A673 (cell line): ENCODE results near the gene SLC25A21.

Source experiments
- EZH2 ChIP-seq: fragments of 200-600 bp; sonication (generic); IDR thresholded peaks from 2 replicates; pipeline ENCODE4 v1.6.1; 2017; ENCODE audit warnings: borderline replicate concordance, low read depth, mild to moderate bottlenecking, mixed read lengths, antibody characterized with exemption, low read length; ENCODE audit not compliant: poor library complexity, severe bottlenecking
- TF ChIP-seq, protein P1 (sequence below): fragments of 300-800, 200-600 bp; sonication (generic); conservative IDR thresholded peaks from 2 replicates; pipeline ENCODE4 v1.5.1; 2017; ENCODE audit warnings: low read depth, mild to moderate bottlenecking, antibody characterized with exemption, low read length, moderate library complexity, mixed read lengths

DNA sequence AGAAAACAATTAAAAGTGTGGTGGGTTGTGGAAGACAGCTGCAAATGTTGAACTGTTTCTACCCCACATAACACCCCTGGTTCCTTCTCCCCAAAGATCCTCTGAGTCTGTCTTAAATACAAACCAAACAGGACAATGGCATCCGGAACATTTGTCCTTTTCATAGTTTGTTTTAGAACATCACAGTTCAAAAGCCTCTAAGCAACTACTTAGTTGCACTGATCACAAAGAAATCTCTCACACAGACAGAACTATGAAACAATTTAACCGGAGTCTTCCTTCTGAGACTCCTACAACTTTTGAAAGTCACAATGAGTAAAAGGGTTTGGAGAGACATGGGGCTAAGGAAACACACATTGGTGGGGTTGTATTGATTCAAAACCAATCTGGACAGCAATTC, 125.6 kb downstream of the SLC25A21 start:
- TF ChIP-seq, protein P1, sequence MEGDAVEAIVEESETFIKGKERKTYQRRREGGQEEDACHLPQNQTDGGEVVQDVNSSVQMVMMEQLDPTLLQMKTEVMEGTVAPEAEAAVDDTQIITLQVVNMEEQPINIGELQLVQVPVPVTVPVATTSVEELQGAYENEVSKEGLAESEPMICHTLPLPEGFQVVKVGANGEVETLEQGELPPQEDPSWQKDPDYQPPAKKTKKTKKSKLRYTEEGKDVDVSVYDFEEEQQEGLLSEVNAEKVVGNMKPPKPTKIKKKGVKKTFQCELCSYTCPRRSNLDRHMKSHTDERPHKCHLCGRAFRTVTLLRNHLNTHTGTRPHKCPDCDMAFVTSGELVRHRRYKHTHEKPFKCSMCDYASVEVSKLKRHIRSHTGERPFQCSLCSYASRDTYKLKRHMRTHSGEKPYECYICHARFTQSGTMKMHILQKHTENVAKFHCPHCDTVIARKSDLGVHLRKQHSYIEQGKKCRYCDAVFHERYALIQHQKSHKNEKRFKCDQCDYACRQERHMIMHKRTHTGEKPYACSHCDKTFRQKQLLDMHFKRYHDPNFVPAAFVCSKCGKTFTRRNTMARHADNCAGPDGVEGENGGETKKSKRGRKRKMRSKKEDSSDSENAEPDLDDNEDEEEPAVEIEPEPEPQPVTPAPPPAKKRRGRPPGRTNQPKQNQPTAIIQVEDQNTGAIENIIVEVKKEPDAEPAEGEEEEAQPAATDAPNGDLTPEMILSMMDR: no peak
- no peak for TF ChIP-seq EZH2
